ENCODE data around the gene TMEM53. TPM values are rescaled to one million over a fixed set of nuclear protein-coding genes. Genes with fewer than 3 reads are reported as not detected.

The TMEM53 gene
- total RNA-seq, 1 donor from 2014 or later, result 12.2 TPM

DNA sequence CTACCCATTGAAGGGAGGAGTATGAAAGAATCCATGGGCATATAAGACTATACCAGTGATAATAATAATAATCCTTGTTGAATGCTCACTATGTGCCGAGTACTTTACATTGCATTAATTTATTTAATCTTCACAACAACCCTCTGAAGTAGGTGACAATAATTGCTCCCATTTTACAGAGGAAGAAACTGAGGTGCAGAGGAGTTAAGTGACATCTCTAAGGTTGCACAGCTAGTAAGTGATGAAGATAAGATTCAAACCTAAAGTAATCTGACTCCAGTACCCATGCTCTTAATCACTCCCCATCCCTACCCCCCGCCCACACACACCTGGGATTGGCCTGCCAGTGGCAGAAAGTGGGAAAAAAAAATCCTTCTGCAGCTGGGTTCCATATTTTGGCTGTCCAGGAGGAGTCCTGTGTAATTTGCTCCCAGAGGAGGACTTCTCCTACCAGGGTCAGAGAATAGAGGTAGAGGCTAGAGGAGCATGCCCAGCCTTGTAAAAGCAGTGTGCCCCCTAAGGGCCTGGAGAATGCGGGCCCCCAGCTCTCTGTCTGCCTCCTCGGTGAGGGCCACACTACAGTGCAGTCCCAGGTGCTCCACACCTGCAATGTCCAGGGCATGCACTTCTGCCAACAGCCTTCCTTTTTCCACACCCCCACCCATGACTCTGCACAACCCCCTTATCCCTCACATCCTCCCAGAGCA is 57.8 kb downstream of the TMEM53 start:
- H3K4me3 ChIP-seq (ENCODE audit: low read depth, low read length), result no peak overlapping the region
- no peak for DNase-seq (ENCODE audit: low read depth)
- H3K36me3 ChIP-seq (ENCODE audit: control insufficient read depth, insufficient read depth, low read length), result no peaks in the 10 kb centered on the region
- TF ChIP-seq, protein P1, sequence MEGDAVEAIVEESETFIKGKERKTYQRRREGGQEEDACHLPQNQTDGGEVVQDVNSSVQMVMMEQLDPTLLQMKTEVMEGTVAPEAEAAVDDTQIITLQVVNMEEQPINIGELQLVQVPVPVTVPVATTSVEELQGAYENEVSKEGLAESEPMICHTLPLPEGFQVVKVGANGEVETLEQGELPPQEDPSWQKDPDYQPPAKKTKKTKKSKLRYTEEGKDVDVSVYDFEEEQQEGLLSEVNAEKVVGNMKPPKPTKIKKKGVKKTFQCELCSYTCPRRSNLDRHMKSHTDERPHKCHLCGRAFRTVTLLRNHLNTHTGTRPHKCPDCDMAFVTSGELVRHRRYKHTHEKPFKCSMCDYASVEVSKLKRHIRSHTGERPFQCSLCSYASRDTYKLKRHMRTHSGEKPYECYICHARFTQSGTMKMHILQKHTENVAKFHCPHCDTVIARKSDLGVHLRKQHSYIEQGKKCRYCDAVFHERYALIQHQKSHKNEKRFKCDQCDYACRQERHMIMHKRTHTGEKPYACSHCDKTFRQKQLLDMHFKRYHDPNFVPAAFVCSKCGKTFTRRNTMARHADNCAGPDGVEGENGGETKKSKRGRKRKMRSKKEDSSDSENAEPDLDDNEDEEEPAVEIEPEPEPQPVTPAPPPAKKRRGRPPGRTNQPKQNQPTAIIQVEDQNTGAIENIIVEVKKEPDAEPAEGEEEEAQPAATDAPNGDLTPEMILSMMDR (IDR thresholded peaks at IDR 0.05; ENCODE audit: insufficient read depth, low read length, poor library complexity, severe bottlenecking), result no peak
- no peaks in the 10 kb centered on the region for H3K27me3 ChIP-seq (ENCODE audit: control insufficient read depth, insufficient read depth, low read length)

DNA sequence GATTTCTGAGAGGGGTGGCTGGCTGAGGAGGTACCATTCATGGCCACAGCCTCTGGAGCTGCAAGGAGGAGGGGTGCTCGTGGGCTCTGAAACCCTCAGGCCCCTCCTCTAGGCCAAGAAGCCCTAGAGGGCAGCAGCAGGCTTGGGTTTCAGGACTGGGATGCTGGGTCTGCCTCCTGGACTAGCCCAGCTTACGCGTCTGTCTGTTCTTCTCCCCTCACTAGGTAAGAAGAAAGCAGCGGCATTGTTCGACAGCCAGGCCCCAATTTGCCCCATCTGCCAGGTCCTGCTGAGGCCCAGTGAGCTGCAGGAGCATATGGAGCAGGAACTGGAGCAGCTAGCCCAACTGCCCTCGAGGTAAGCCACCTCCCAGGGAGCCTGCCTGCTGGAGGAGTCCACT is 60.3 kb downstream of the TMEM53 start:
- H3K4me3 ChIP-seq (ENCODE audit: low read depth, low read length), result no peak overlapping the region
- TF ChIP-seq, protein P1 (IDR thresholded peaks at IDR 0.05; ENCODE audit: insufficient read depth, low read length, poor library complexity, severe bottlenecking), result no peak
- DNase-seq (ENCODE audit: low read depth), result no peak
- H3K27me3 ChIP-seq (ENCODE audit: control insufficient read depth, insufficient read depth, low read length), result no peaks in the 10 kb centered on the region
- no peaks in the 10 kb centered on the region for H3K36me3 ChIP-seq (ENCODE audit: control insufficient read depth, insufficient read depth, low read length)

DNA sequence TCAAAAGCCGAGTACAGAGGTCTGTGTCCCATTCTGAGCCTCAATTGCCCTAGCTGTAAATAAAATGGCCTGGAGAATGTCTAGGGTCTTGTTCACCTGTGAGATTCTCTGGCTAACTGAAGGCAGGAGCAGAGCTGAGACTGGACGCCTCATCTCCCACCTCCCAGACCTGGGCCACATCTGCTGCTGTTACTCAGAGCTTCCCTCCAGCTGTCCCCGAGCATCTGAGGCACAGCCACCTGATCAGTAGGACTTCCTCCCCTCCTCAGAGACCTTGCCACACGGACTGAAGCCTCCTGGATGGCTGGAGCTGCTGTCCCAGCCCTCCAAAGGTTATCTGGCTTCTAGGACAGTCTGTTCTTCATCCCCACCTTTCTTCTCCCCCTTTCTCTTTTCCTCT is 62.4 kb downstream of the TMEM53 start:
- Histone ChIP-seq H3K36me3 (ENCODE audit: control insufficient read depth, insufficient read depth, low read length) (no peaks in the 10 kb centered on the region), H3K4me3 (ENCODE audit: low read depth, low read length) (no peak overlapping the region), H3K27me3 (ENCODE audit: control insufficient read depth, insufficient read depth, low read length) (no peaks in the 10 kb centered on the region)
- no peak for DNase-seq (ENCODE audit: low read depth)
- TF ChIP-seq, protein P1 (IDR thresholded peaks at IDR 0.05; ENCODE audit: insufficient read depth, low read length, poor library complexity, severe bottlenecking), result no peak

DNA sequence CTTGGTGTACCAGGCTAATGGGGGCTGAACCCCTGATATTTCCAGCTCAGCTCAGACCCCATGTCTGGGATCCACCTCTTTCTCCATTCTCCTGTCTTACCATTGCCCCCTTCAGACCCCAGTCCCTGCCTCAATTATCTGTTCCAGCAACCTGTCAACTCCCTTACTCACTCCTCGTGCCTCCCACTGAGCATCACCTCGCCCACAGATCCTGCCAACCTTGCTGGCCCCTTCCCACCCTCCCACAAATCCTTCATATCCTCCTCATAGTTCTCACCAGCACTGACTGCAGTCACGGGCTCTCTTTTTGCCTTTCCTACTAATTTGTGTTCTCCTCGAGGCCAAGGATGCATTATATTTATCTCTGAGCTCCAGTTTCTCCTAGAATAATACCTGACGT is 62.9 kb downstream of the TMEM53 start:
- H3K27me3 ChIP-seq (ENCODE audit: control insufficient read depth, insufficient read depth, low read length), result no peaks in the 10 kb centered on the region
- no peaks in the 10 kb centered on the region for H3K36me3 ChIP-seq (ENCODE audit: control insufficient read depth, insufficient read depth, low read length)
- no peak for DNase-seq (ENCODE audit: low read depth)
- H3K4me3 ChIP-seq (ENCODE audit: low read depth, low read length), result no peak overlapping the region
- TF ChIP-seq, protein P1 (IDR thresholded peaks at IDR 0.05; ENCODE audit: insufficient read depth, low read length, poor library complexity, severe bottlenecking), result no peak

DNA sequence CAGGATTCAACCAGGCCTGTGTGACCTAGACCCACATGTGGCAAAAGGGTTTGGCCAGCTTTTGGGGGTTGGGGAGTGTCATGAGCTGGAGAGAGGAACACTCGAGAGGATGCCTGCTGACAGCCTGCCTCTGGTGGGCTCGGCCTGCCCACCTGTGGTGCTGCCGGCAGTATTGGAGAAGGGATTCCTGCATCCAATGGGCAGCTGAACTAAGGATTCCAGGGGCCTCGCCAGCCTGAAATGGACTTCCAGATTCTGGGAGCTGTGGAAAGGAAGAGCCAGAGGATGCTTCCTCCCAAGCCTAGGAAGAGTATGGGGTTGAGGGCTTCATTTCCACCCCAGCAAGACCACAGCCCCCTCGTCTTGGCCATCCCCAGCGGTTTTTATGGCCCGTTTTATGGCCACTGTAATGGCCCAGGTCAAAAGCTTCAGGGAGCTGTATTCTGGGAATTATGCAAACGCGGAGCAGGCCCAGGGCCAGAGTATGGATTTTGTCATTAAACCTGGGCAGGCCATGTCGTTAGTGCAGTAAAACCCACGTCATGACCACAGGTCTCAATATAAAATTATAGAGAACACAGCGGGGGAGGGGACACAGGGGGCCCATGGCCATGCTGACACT is 63.6 kb downstream of the TMEM53 start:
- DNase-seq (ENCODE audit: low read depth), result no peak
- Histone ChIP-seq H3K4me3 (ENCODE audit: low read depth, low read length) (no peak overlapping the region), H3K27me3 (ENCODE audit: control insufficient read depth, insufficient read depth, low read length) (no peaks in the 10 kb centered on the region), H3K36me3 (ENCODE audit: control insufficient read depth, insufficient read depth, low read length) (no peaks in the 10 kb centered on the region)
- TF ChIP-seq, protein P1 (IDR thresholded peaks at IDR 0.05; ENCODE audit: insufficient read depth, low read length, poor library complexity, severe bottlenecking), result no peak
